ENCODE data around the gene HBP1. TPM values are rescaled to one million over a fixed set of nuclear protein-coding genes. Genes with fewer than 3 reads are reported as not detected.
"Not testable (repeated sequence)": the region's sequence is repeated elsewhere in the genome, so short reads cannot be mapped to it uniquely, and the experiment has no call there.

The HBP1 gene
- total RNA-seq, 1 donor, result 90.9 TPM

- no peak for DNase-seq (ENCODE audit: low read depth)
- H3K4me3 ChIP-seq (ENCODE audit: low read depth, low read length), result no peak overlapping the region
- TF ChIP-seq, protein P1, sequence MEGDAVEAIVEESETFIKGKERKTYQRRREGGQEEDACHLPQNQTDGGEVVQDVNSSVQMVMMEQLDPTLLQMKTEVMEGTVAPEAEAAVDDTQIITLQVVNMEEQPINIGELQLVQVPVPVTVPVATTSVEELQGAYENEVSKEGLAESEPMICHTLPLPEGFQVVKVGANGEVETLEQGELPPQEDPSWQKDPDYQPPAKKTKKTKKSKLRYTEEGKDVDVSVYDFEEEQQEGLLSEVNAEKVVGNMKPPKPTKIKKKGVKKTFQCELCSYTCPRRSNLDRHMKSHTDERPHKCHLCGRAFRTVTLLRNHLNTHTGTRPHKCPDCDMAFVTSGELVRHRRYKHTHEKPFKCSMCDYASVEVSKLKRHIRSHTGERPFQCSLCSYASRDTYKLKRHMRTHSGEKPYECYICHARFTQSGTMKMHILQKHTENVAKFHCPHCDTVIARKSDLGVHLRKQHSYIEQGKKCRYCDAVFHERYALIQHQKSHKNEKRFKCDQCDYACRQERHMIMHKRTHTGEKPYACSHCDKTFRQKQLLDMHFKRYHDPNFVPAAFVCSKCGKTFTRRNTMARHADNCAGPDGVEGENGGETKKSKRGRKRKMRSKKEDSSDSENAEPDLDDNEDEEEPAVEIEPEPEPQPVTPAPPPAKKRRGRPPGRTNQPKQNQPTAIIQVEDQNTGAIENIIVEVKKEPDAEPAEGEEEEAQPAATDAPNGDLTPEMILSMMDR (IDR thresholded peaks at IDR 0.05; ENCODE audit: insufficient read depth, low read length), result no peak
Observed at GRCh38 chr7:107233981-107234380, 65.2 kb downstream of the HBP1 start.

GRCh38 chr7:107234436-107234835 is 65.6 kb downstream of the HBP1 start:
- no peak for DNase-seq (ENCODE audit: low read depth)
- H3K4me3 ChIP-seq (ENCODE audit: low read depth, low read length), result no peak overlapping the region
- TF ChIP-seq, protein P1 (IDR thresholded peaks at IDR 0.05; ENCODE audit: insufficient read depth, low read length), result no peak

DNA sequence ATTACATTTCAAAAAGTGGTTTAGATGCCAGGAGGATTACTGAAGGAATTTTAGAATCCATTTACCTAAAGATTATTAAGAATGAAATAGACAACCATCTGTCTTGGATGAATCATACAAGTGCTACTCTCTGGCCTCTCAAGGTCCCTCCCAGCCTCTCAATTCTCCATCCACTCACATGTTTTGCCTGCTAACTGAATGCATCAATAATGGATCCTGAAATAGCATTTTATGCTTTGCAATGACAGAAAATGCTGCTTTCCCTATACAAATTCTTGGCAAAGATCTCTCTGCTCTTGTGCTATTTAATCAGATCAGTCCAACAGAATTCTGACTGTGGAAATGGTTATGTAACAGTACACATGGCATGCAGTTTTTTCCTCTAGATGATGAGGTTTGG is 68.1 kb downstream of the HBP1 start:
- no peak for DNase-seq (ENCODE audit: low read depth)
- no peak overlapping the region for H3K4me3 ChIP-seq (ENCODE audit: low read depth, low read length)
- TF ChIP-seq, protein P1 (IDR thresholded peaks at IDR 0.05; ENCODE audit: insufficient read depth, low read length), result no peak

DNA sequence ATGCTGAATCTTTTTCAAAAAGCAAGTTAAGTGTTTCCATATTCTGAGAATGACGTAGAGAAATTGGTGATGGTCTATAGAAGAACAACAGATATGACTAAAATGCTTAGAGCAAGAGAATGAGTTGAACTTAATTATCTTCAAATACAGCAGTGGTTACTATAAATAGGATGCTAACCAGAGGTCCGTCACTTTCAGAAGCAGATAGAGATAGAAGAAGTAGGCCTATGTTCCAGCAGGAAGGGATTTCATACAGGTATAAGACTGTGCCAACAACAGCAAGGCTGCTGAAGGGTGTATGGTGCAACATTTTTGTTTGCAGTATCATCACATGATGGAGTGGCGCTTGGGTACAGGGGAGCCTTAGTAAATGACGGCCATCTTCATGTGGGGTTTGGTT is 68.6 kb downstream of the HBP1 start:
- TF ChIP-seq, protein P1 (IDR thresholded peaks at IDR 0.05; ENCODE audit: insufficient read depth, low read length), result no peak
- DNase-seq (ENCODE audit: low read depth), result no peak
- no peak overlapping the region for H3K4me3 ChIP-seq (ENCODE audit: low read depth, low read length)

DNA sequence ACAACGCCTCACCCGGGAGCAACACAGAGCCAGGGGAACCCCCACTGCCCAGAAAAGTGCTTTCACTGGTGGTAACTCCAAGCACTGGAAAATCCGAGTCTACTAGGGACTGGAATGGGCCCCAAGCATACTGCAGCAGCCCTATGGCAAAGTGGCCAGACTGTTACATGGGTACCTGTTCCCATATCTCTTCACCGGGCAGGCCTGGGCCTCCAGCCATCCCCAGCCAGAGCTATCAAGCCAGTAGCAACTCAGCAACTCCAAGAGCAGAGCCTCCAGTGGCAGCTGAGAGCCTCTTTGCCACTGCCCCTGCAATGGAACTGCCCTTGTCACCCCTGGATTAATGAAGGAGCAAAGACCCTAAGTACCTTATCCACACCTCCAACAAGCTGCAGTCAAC is 73.5 kb downstream of the HBP1 start:
- DNase-seq (ENCODE audit: low read depth), result no peak
- no peak overlapping the region for H3K4me3 ChIP-seq (ENCODE audit: low read depth, low read length)
- TF ChIP-seq, protein P1 (IDR thresholded peaks at IDR 0.05; ENCODE audit: insufficient read depth, low read length), result no peak

- TF ChIP-seq, protein P1 (IDR thresholded peaks at IDR 0.05; ENCODE audit: insufficient read depth, low read length), result no peak
- H3K4me3 ChIP-seq (ENCODE audit: low read depth, low read length), result no peak overlapping the region
- DNase-seq (ENCODE audit: low read depth), result no peak
Observed at GRCh38 chr7:107244613-107245012, 75.8 kb downstream of the HBP1 start.

GRCh38 chr7:107246836-107247235 is 78.0 kb downstream of the HBP1 start:
- not testable (repeated sequence) for DNase-seq (ENCODE audit: low read depth)

More at GRCh38 chr7:107246836-107247235, 78.0 kb downstream of the HBP1 start:
- H3K4me3 ChIP-seq (ENCODE audit: low read depth, low read length), result not testable (repeated sequence)

Measured in fibroblast of the aortic adventitia (primary cell).